GM12801 (cell line): Measurements from ENCODE around the gene MEF2A.

ENCODE experiments used
- CTCF ChIP-seq: IDR thresholded peaks from one replicate; pipeline ENCODE4 v1.5.1; 2011; ENCODE audit warnings: control low read depth; ENCODE audit not compliant: insufficient read length; ENCODE audit errors: extremely low read depth

The MEF2A gene

GRCh38 chr15:99606646-99607045 lies 40.9 kb downstream of the MEF2A start:
- TF ChIP-seq CTCF, result no peak

- no peak for TF ChIP-seq CTCF
Observed at GRCh38 chr15:99613481-99613880, 47.7 kb downstream of the MEF2A start.

GRCh38 chr15:99613887-99614647 lies 48.3 kb downstream of the MEF2A start:
- no peak for TF ChIP-seq CTCF

- TF ChIP-seq CTCF, result no peak
Observed at GRCh38 chr15:99614749-99615288, 49.0 kb downstream of the MEF2A start.

GRCh38 chr15:99615460-99615859 lies 49.7 kb downstream of the MEF2A start:
- TF ChIP-seq CTCF, result no peak

- no peak for TF ChIP-seq CTCF
Observed at GRCh38 chr15:99616129-99616528, 50.3 kb downstream of the MEF2A start.

GRCh38 chr15:99616773-99617342 lies 51.1 kb downstream of the MEF2A start:
- no peak for TF ChIP-seq CTCF
